PFSK-1 (cell line): ENCODE results near the gene MTFMT.

Experiments
- REST ChIP-seq, 2 experiments: IDR thresholded peaks; 2 replicates each; pipeline versions ENCODE4 v1.6.1 to v1.8.0; 2011 to 2012; ENCODE audit warnings: low read depth in 2 of 2, low read length in 2 of 2, control low read depth in 1 of 2, inconsistent platforms in 1 of 2, mild to moderate bottlenecking in 1 of 2, moderate library complexity in 1 of 2; ENCODE audit not compliant: insufficient read depth in 1 of 2
- SIN3A ChIP-seq: IDR thresholded peaks from 2 replicates; pipeline ENCODE4 v1.6.1; 2012; ENCODE audit warnings: mild to moderate bottlenecking, low read length, moderate library complexity, borderline replicate concordance; ENCODE audit not compliant: insufficient read depth
- TAF1 ChIP-seq: IDR thresholded peaks from 2 replicates; pipeline ENCODE4 v1.6.1; 2012; ENCODE audit warnings: low read length, control low read depth, borderline replicate concordance; ENCODE audit not compliant: insufficient read depth

GRCh38 chr15:65066635-65067316 lies 37.3 kb upstream of the MTFMT start:
- TF ChIP-seq REST (IDR thresholded peaks at IDR 0.05; ENCODE audit: insufficient read depth in 1 of 2, low read depth in 2 of 2, low read length in 2 of 2) (no peak), SIN3A (no peak), TAF1 (no peak)
